Neural cell (in vitro differentiated cells): ENCODE measurements around the gene GCLM. TPM values are rescaled to one million over a fixed set of nuclear protein-coding genes. Genes with fewer than 3 reads are reported as not detected.

Source experiments
- H2AFZ ChIP-seq: fragments of 200-600, 300-800 bp; sonication (generic), shearing (Covaris generic); 2 replicates; pipeline ENCODE4 v1.6.0; 2014; ENCODE audit warnings: low read depth, mild to moderate bottlenecking, antibody characterized with exemption, low read length, moderate library complexity
- H3F3A ChIP-seq: fragments of 200-600 bp; shearing (Covaris generic); 2 replicates; pipeline ENCODE4 v1.6.1; 2016; ENCODE audit warnings: mild to moderate bottlenecking, moderate library complexity, mixed read lengths, antibody characterized with exemption, low read length; ENCODE audit not compliant: insufficient read depth, poor library complexity, severe bottlenecking
- H3K27ac ChIP-seq: fragments of 200-600, 300-800 bp; sonication (generic), shearing (Covaris generic); 2 replicates; pipeline ENCODE4 v1.5.1; 2014; ENCODE audit warnings: mild to moderate bottlenecking, low read length, moderate library complexity
- H3K27me3 ChIP-seq: fragments of 300-800, 200-600 bp; sonication (generic), shearing (Covaris generic); 2 replicates; pipeline ENCODE4 v1.6.0; 2014; ENCODE audit warnings: mild to moderate bottlenecking, low read depth, low read length, moderate library complexity; ENCODE audit not compliant: insufficient read depth
- H3K36me3 ChIP-seq: fragments of 300-800, 200-600 bp; sonication (generic), shearing (Covaris generic); 2 replicates; pipeline ENCODE4 v1.5.1; 2014; ENCODE audit warnings: mild to moderate bottlenecking, antibody characterized with exemption, low read length, moderate library complexity; ENCODE audit not compliant: insufficient read depth
- H3K4me2 ChIP-seq: fragments of 300-800, 200-600 bp; sonication (generic), shearing (Covaris generic); 2 replicates; pipeline ENCODE4 v1.6.0; 2014; ENCODE audit warnings: mild to moderate bottlenecking, low read length
- H3K4me3 ChIP-seq: fragments of 300-800, 200-600 bp; sonication (generic), shearing (Covaris generic); 2 replicates; pipeline ENCODE4 v1.5.1; 2014; ENCODE audit warnings: mild to moderate bottlenecking, low read length, moderate library complexity
- H3K79me2 ChIP-seq: fragments of 200-600 bp; shearing (Covaris generic); replicated peaks from 2 replicates; pipeline ENCODE4 v1.6.0; 2014; ENCODE audit warnings: mild to moderate bottlenecking, low read length, moderate library complexity; ENCODE audit not compliant: insufficient read depth
- H3K9ac ChIP-seq: fragments of 300-800, 200-600 bp; sonication (generic), shearing (Covaris generic); 2 replicates; pipeline ENCODE4 v1.6.1; 2016; ENCODE audit warnings: mild to moderate bottlenecking, low read length, mixed read lengths
- H3K9me2 ChIP-seq: fragments of 200-600 bp; shearing (Covaris generic); 2 replicates; pipeline ENCODE4 v1.6.1; 2016; ENCODE audit warnings: mild to moderate bottlenecking, low read length, mixed read lengths; ENCODE audit not compliant: insufficient read depth
- H3K9me3 ChIP-seq: fragments of 200-600, 300-800 bp; sonication (generic), shearing (Covaris generic); 2 replicates; pipeline ENCODE4 v1.6.1; 2016; ENCODE audit warnings: mild to moderate bottlenecking, mixed run types, low read length, moderate library complexity, mixed read lengths
- H4K20me1 ChIP-seq: fragments of 200-600 bp; shearing (Covaris generic); 2 replicates; pipeline ENCODE4 v1.6.1; 2016; ENCODE audit warnings: mild to moderate bottlenecking, mixed run types; ENCODE audit not compliant: insufficient read depth
- CTCF ChIP-seq: fragments of 450-650 bp; IDR thresholded peaks from 2 replicates; pipeline ENCODE4 v1.5.1; 2014; ENCODE audit warnings: antibody characterized with exemption, mild to moderate bottlenecking, moderate library complexity; ENCODE audit not compliant: poor library complexity, severe bottlenecking
- EP300 ChIP-seq: fragments of 450-650 bp; conservative IDR thresholded peaks from 2 replicates; pipeline ENCODE4 v1.6.1; 2014; ENCODE audit warnings: antibody characterized with exemption, mild to moderate bottlenecking, moderate library complexity; ENCODE audit not compliant: poor library complexity, severe bottlenecking
- EZH2 ChIP-seq: fragments of 200-600, 300-800 bp; shearing (Covaris generic), sonication (generic); IDR thresholded peaks from 2 replicates; pipeline ENCODE4 v1.6.1; 2014; ENCODE audit warnings: antibody characterized with exemption, low read length, borderline replicate concordance, mild to moderate bottlenecking; ENCODE audit not compliant: insufficient read depth, poor library complexity, severe bottlenecking
- MXI1 ChIP-seq: fragments of 450-650 bp; conservative IDR thresholded peaks from 2 replicates; pipeline ENCODE4 v1.6.1; 2014; ENCODE audit warnings: antibody characterized with exemption, mild to moderate bottlenecking; ENCODE audit not compliant: poor library complexity, severe bottlenecking
- POLR2AphosphoS5 ChIP-seq: IDR thresholded peaks from 2 replicates; pipeline ENCODE4 v1.6.1; 2012
- RAD21 ChIP-seq: fragments of 450-650 bp; conservative IDR thresholded peaks from 2 replicates; pipeline ENCODE4 v1.6.1; 2014; ENCODE audit warnings: antibody characterized with exemption, mild to moderate bottlenecking, moderate library complexity
- SMC3 ChIP-seq: fragments of 450-650 bp; conservative IDR thresholded peaks from 2 replicates; pipeline ENCODE4 v1.6.1; 2014; ENCODE audit warnings: antibody characterized with exemption, mild to moderate bottlenecking, moderate library complexity; ENCODE audit not compliant: poor library complexity
- TAF1 ChIP-seq: IDR thresholded peaks from 2 replicates; pipeline ENCODE4 v1.6.1; 2012; ENCODE audit warnings: low read depth
- polyA plus RNA-seq: library from polyadenylated mRNA; depleted of rRNA; stranded (reverse); fragments of >200 nt; gene quantifications from 2 replicates; pipeline ENCODE4 v1.2.3, GENCODE V29; 2014
- TF ChIP-seq, protein P1 (sequence below): IDR thresholded peaks from 2 replicates; pipeline ENCODE4 v1.6.1; 2012; ENCODE audit warnings: borderline replicate concordance

The GCLM gene
- polyA plus RNA-seq, 1 donor from 2014 or later, result 3.7 TPM

- Histone ChIP-seq H3K36me3 (no peaks in the 10 kb centered on the region), H3K4me3 (no peak overlapping the region), H3K9me3 (no peaks in the 10 kb centered on the region), H3K79me2 (peaks cover 9% of the 10 kb centered on the region), H3K27ac (no peak overlapping the region), H3K4me2 (no peak overlapping the region), H3F3A (no peaks in the 10 kb centered on the region), H3K9me2 (no peaks in the 10 kb centered on the region), H4K20me1 (no peaks in the 10 kb centered on the region), H2AFZ (no peak overlapping the region), H3K27me3 (no peaks in the 10 kb centered on the region), H3K9ac (no peak overlapping the region)
- TF ChIP-seq RAD21 (no peak), EZH2 (no peak), TAF1 (no peak), SMC3 (no peak), MXI1 (no peak), EP300 (no peak), CTCF (no peak), POLR2AphosphoS5 (no peak)
- TF ChIP-seq, protein P1, sequence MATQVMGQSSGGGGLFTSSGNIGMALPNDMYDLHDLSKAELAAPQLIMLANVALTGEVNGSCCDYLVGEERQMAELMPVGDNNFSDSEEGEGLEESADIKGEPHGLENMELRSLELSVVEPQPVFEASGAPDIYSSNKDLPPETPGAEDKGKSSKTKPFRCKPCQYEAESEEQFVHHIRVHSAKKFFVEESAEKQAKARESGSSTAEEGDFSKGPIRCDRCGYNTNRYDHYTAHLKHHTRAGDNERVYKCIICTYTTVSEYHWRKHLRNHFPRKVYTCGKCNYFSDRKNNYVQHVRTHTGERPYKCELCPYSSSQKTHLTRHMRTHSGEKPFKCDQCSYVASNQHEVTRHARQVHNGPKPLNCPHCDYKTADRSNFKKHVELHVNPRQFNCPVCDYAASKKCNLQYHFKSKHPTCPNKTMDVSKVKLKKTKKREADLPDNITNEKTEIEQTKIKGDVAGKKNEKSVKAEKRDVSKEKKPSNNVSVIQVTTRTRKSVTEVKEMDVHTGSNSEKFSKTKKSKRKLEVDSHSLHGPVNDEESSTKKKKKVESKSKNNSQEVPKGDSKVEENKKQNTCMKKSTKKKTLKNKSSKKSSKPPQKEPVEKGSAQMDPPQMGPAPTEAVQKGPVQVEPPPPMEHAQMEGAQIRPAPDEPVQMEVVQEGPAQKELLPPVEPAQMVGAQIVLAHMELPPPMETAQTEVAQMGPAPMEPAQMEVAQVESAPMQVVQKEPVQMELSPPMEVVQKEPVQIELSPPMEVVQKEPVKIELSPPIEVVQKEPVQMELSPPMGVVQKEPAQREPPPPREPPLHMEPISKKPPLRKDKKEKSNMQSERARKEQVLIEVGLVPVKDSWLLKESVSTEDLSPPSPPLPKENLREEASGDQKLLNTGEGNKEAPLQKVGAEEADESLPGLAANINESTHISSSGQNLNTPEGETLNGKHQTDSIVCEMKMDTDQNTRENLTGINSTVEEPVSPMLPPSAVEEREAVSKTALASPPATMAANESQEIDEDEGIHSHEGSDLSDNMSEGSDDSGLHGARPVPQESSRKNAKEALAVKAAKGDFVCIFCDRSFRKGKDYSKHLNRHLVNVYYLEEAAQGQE, result no peak
These were observed 2.8 kb downstream of the GCLM start for GRCh38 chr1:93906480-93906879.

- Histone ChIP-seq H2AFZ (no peak overlapping the region), H3K9me2 (no peaks in the 10 kb centered on the region), H3K79me2 (peaks cover 9% of the 10 kb centered on the region), H3K9ac (no peak overlapping the region), H3K9me3 (no peaks in the 10 kb centered on the region), H3K4me2 (no peak overlapping the region), H4K20me1 (no peaks in the 10 kb centered on the region), H3F3A (no peaks in the 10 kb centered on the region), H3K36me3 (no peaks in the 10 kb centered on the region), H3K27me3 (no peaks in the 10 kb centered on the region), H3K27ac (no peak overlapping the region), H3K4me3 (no peak overlapping the region)
- no peak for TF ChIP-seq EZH2
- no peak for TF ChIP-seq POLR2AphosphoS5
These were observed 3.5 kb downstream of the GCLM start for GRCh38 chr1:93905734-93906133.

- H2AFZ ChIP-seq, result no peak overlapping the region
- peaks cover 9% of the 10 kb centered on the region for H3K79me2 ChIP-seq
- H3F3A ChIP-seq, result no peaks in the 10 kb centered on the region
These were observed 4.2 kb downstream of the GCLM start for GRCh38 chr1:93905051-93905450.

More at GRCh38 chr1:93905051-93905450, 4.2 kb downstream of the GCLM start:
- TF ChIP-seq, protein P1, result no peak
- no peak for TF ChIP-seq RAD21
- TF ChIP-seq TAF1, result no peak
- TF ChIP-seq EP300, result no peak
- no peak for TF ChIP-seq SMC3
- TF ChIP-seq MXI1, result no peak
- Histone ChIP-seq H4K20me1 (no peaks in the 10 kb centered on the region), H3K4me3 (no peak overlapping the region), H3K9ac (no peak overlapping the region), H3K27ac (no peak overlapping the region), H3K9me2 (no peaks in the 10 kb centered on the region), H3K9me3 (no peaks in the 10 kb centered on the region), H3K27me3 (no peaks in the 10 kb centered on the region), H3K4me2 (no peak overlapping the region), H3K36me3 (no peaks in the 10 kb centered on the region)
